ENCODE measurements around the gene FMO5. TPM values are rescaled to one million over a fixed set of nuclear protein-coding genes. Genes with fewer than 3 reads are reported as not detected.

FMO5 gene
- total and polyA plus RNA-seq, 2 of the 13 experiments (the other 11 are each of a cell fraction or from before 2014, with no cell fraction given), result 48.2 to 149 TPM

DNA sequence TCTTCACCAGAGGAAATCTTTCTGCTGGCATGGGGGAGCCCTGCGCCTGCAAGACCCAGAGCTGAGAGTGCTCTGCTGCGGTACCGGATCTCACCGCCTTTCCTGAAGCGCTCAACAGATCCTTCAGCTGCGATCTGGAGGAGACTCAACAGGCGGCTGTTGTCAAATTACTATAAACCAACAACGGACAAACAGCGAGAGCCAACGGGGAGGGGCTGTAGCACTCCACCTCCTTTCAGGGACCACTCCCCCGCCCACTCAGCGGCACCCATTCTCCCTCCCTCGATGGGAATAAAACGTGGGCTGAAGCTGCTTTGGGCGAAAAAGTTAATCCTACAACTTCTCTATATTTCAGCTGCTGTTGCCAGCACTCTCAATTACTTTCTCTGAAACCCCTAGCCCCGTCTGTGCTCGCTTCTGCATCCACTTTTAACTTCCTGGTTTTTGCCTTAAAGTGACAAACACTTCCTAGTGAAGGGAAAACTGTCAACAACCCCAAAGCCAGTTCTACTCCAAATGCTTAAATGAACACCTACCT lies at the start of gene FMO5 (continued):
- TF ChIP-seq, protein P1, sequence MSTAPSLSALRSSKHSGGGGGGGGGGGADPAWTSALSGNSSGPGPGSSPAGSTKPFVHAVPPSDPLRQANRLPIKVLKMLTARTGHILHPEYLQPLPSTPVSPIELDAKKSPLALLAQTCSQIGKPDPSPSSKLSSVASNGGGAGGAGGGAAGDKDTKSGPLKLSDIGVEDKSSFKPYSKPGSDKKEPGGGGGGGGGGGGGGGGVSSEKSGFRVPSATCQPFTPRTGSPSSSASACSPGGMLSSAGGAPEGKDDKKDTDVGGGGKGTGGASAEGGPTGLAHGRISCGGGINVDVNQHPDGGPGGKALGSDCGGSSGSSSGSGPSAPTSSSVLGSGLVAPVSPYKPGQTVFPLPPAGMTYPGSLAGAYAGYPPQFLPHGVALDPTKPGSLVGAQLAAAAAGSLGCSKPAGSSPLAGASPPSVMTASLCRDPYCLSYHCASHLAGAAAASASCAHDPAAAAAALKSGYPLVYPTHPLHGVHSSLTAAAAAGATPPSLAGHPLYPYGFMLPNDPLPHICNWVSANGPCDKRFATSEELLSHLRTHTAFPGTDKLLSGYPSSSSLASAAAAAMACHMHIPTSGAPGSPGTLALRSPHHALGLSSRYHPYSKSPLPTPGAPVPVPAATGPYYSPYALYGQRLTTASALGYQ (CRISPR knock-in tag; IDR thresholded peaks at IDR 0.05), result 0 out of 2 replicates have a peak, but pooled peaks have one; percentile 17
- TF ChIP-seq ZNF776 (CRISPR knock-in tag; IDR thresholded peaks at IDR 0.05), result 0 out of 2 replicates have a peak, but pooled peaks have one; percentile 23
- TF ChIP-seq, protein P2, sequence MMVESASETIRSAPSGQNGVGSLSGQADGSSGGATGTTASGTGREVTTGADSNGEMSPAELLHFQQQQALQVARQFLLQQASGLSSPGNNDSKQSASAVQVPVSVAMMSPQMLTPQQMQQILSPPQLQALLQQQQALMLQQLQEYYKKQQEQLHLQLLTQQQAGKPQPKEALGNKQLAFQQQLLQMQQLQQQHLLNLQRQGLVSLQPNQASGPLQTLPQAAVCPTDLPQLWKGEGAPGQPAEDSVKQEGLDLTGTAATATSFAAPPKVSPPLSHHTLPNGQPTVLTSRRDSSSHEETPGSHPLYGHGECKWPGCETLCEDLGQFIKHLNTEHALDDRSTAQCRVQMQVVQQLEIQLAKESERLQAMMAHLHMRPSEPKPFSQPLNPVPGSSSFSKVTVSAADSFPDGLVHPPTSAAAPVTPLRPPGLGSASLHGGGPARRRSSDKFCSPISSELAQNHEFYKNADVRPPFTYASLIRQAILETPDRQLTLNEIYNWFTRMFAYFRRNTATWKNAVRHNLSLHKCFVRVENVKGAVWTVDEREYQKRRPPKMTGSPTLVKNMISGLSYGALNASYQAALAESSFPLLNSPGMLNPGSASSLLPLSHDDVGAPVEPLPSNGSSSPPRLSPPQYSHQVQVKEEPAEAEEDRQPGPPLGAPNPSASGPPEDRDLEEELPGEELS (CRISPR knock-in tag; IDR thresholded peaks at IDR 0.05), result peak; percentile 70

DNA sequence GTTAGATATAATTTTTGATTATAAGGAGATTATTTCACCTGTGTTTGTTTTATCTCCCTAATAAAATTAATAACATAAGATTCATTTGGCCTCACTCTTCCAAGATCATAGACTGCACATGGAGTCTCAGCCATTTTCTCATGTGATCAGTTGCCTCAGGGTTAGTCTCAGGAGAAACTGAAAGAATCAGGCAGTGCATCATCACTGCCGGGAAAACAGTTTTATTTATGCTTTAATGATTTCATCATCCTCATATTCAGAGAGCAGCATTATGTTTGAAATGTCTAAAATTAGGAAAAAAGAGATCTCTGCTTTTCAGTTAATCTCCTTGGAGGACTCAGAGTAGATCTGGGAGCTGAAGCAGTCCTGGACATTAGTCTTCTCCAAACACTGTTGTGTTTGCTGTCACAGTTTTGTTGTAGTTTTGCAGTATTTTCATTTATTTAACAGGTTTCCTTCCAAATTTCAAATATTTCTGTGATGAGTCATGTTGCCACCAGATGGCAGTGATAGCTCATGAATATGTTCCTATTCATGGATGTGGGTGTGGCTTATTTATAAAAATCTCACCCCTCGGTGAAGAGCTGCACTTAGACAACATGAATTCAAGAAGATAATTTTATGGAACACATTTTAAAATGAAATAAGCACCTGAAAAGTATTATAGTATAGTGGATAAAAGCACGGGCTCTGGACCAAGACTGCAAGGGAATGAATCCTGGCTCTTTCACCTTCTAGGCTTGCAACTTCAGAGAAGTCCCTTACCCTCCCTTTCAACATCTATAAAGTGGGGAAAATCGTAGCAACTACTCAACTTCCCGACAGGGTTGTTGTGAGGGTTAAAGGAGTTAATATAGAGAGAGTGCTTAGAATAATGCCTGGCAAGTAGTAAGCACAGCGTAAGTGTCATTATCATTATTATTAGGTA lies 48.5 kb upstream of the FMO5 start:
- intact Hi-C loops (cut with micrococcal nuclease; ENCODE audit: unreplicated experiment), result no loop called here
- 84% methylated on average over 6 of the region's 6 CpGs for WGBS (ENCODE audit: low lambda C conversion rate)
- no peaks in the 10 kb centered on the region for H3K79me2 ChIP-seq (ENCODE audit: insufficient read depth, low read length)
- no TSS peak for BruUV-seq (replicated peaks)
- ChIA-PET CTCF (ENCODE audit: low intra/inter-chr PET ratio, low total read pairs) (interaction anchor here (1.9 kb wide), 1 partner anchor 116 kb away, joined by 10 read pairs; no protein-coding TSS in a partner anchor), POLR2A (interaction anchor here (0.8 kb wide), 1 partner anchor 102 kb away, joined by 3 read pairs; the partner anchor contains the start of gene PRKAB2)
- ATAC-seq, result peak; percentile 36; the same call in 2 of the 3 replicates
- H3K27me3 ChIP-seq (ENCODE audit: control insufficient read depth in 1 of 2, insufficient read depth in 2 of 2, low read length in 2 of 2), result no peaks in the 10 kb centered on the region
- H3K9ac ChIP-seq (ENCODE audit: insufficient read depth, low read depth, low read length), result no peak overlapping the region
- DNase-seq (ENCODE audit: low spot score), result peak; percentile 56
- in situ Hi-C loops (cut with HindIII; ENCODE audit: extremely low pct_ligation_motif_present, low pct_unique_long_range_greater_than_20kb), result loop anchor here (5.0 kb wide), 1 partner anchor 114 kb away; no protein-coding TSS in a partner anchor
- no peaks in the 10 kb centered on the region for H4K20me1 ChIP-seq (ENCODE audit: insufficient read depth, low read length)
- H2AFZ ChIP-seq (ENCODE audit: low read length), result no peak overlapping the region
- H3K4me3 ChIP-seq (replicated peaks in 1 of 3; ENCODE audit: insufficient read depth in 1 of 3, low read depth in 2 of 3, low read length in 3 of 3), result no peak overlapping the region
- H3K4me1 ChIP-seq (ENCODE audit: insufficient read depth, low read length), result no peaks in the 10 kb centered on the region
- peaks cover 24 to 85% of the 10 kb centered on the region in 2 experiments for H3K36me3 ChIP-seq (replicated peaks in 1 of 2; ENCODE audit: control insufficient read depth in 1 of 2, insufficient read depth in 2 of 2, low read length in 2 of 2)
- H3K9me3 ChIP-seq (ENCODE audit: low read length), result no peaks in the 10 kb centered on the region
- no peak overlapping the region for H3K27ac ChIP-seq (ENCODE audit: extremely low read length, insufficient read depth, low read length)
- H3K4me2 ChIP-seq (ENCODE audit: low read depth, low read length), result no peak overlapping the region
- peak; percentile 57 for FAIRE-seq
- no peak for TF ChIP-seq HIVEP1 (CRISPR knock-in tag; IDR thresholded peaks at IDR 0.05)
- no peak for TF ChIP-seq ZNF564 (CRISPR knock-in tag; IDR thresholded peaks at IDR 0.05)
- TF ChIP-seq ZNF431 (CRISPR knock-in tag; IDR thresholded peaks at IDR 0.05; ENCODE audit: borderline replicate concordance, low read depth), result no peak
- no peak for TF ChIP-seq EZH2 (conservative IDR thresholded peaks at IDR 0.05; ENCODE audit: low read depth, low read length)
- TF ChIP-seq SOX6 (IDR thresholded peaks at IDR 0.05), result no peak
- TF ChIP-seq SOX6 (CRISPR knock-in tag; IDR thresholded peaks at IDR 0.05), result no peak
- TF ChIP-seq, protein P1 (CRISPR knock-in tag; IDR thresholded peaks at IDR 0.05), result no peak
- TF ChIP-seq ZNF260 (CRISPR knock-in tag; IDR thresholded peaks at IDR 0.05; ENCODE audit: borderline replicate concordance, low read depth), result no peak
- TF ChIP-seq NPAS2 (CRISPR knock-in tag; IDR thresholded peaks at IDR 0.05; ENCODE audit: borderline replicate concordance), result no peak
- 0 out of 2 replicates have a peak, but pooled peaks have one; percentile 23 for TF ChIP-seq FOSL2 (CRISPR knock-in tag; IDR thresholded peaks at IDR 0.05)
- TF ChIP-seq NR1H2 (CRISPR knock-in tag; IDR thresholded peaks at IDR 0.05; ENCODE audit: borderline replicate concordance, low read depth), result no peak
- no peak for TF ChIP-seq HNF4A (CRISPR knock-in tag; IDR thresholded peaks at IDR 0.05)
- TF ChIP-seq ZNF350 (CRISPR knock-in tag; IDR thresholded peaks at IDR 0.05; ENCODE audit: borderline replicate concordance, low read depth), result no peak

Data from HepG2 (cell line).